GM18502 (cell line): Measurements from ENCODE around the gene MTRF1L.

Experiments used
- ATAC-seq: cut with Tn5 transposase; IDR thresholded peaks from one replicate; pipeline ENCODE4 v1.9.1; 2021; ENCODE audit warnings: mild to moderate bottlenecking; ENCODE audit not compliant: unreplicated experiment, poor library complexity

MTRF1L gene, protein sequence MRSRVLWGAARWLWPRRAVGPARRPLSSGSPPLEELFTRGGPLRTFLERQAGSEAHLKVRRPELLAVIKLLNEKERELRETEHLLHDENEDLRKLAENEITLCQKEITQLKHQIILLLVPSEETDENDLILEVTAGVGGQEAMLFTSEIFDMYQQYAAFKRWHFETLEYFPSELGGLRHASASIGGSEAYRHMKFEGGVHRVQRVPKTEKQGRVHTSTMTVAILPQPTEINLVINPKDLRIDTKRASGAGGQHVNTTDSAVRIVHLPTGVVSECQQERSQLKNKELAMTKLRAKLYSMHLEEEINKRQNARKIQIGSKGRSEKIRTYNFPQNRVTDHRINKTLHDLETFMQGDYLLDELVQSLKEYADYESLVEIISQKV

DNA sequence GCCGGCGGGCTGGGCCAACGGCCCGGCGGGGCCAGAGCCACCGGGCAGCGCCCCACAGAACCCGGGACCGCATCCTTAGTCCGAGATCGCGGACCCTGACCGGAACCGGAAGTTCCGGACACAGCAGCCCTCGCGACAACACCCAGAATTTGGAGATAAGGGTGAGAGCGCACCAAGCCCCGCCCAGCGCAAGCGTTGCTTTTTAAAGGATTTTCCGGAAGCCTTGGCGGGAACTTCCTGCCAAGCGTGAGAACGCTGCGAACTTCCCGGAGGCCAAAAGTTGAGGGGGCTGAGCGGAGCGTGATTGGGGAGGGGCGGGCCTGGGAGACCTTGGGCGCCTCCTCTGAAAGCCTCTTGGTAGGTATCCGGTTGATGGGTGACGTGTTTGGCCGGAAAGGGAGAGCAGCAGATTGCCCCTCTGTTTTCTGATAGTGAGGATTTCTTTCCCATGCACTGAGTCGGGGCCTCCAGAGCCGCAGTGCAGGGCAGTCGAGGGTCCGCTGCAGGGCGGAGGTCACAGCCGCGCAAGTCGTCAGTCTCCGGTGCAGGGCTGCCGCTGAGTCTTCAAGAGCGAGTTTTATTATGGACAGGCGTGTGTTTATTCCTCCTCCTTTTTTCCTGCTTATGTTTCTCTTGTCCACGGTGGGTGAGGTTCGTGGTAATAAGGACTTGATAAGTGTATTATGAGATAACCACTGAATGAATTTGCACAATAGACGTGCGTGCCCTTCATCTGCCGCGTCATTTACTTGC, at the start of gene MTRF1L:
Gene MTRF1L, minus strand, starts transcription at position 97 of the 753 bp plus-strand sequence. Its CDS starts 24 bp downstream, at position 73.
- ATAC-seq = peak; percentile 92

DNA sequence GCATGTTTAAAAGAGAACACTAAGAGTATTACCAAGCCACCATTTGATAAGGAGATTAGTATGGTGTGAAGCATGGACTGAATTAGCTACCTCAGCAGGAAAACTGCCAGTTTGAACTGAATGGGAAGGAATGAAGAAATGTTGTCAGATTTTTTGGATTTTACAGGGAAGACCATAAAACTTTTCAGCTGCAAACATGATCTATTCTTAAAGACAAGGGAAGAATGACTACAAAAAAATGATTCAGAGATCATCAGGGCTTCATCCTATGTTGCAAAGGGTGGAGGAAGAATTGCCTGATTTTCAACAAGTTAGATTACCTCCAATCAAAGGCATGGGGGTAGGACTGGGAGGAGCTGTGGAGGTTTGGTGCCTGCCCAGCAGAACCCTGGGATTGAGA, 49.3 kb upstream of the MTRF1L start:
- no peak for ATAC-seq

DNA sequence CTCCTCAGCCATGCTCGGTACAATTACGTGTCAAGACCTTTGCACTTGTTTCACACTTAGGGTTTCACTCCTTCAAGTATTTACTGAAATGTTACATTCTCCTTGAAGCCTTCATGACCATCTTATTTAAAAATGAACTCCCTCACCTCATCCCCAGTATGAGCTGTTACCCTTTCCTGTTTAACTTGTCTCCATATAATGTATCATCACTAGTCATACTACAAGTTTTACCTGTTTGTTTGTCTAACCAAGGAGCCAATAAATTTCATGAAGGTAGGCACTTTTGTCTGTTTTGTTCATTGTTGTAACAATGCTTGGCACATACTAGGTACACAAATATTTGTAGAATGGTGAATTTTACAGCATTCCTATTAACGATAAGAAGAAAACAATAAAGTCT, 46.1 kb upstream of the MTRF1L start:
- ATAC-seq = no peak

DNA sequence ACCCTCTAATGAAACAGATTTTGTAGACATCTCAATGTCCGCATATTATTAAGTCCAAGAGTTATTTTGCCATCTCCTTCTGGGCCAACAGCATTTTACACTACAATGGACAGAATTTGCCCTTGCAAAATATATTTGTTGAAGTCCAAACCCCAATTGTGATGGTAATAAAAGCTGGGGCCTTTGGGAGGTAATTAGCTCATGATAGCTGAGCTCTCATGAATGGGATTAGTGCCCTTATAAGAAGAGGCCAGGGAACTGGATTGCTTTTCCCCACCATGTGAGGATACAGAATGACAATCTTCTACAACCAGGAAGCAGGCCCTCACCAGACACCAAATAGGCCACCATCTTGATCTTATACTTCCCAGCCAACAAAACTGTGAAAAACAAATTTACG, 44.9 kb upstream of the MTRF1L start:
- no peak for ATAC-seq

DNA sequence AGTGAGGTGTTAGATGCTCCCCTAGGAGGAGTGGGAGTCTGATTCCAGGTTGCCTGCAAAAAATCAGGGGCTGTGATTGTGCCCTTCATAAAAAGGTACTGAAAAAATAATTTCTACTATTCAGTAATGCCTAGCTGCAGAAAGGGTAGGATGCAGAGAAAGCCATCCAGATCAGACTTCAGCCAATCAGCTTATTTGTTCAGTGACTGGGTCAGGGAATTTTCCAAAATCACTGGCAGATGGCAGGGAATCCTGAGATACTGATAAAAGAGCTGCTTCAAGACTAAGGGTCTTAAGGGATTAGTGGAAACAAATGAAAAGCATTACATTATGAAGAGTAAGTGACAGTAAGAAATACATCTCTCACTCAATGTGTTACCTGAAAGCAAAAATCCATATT, 42.8 kb upstream of the MTRF1L start:
- ATAC-seq = no peak

DNA sequence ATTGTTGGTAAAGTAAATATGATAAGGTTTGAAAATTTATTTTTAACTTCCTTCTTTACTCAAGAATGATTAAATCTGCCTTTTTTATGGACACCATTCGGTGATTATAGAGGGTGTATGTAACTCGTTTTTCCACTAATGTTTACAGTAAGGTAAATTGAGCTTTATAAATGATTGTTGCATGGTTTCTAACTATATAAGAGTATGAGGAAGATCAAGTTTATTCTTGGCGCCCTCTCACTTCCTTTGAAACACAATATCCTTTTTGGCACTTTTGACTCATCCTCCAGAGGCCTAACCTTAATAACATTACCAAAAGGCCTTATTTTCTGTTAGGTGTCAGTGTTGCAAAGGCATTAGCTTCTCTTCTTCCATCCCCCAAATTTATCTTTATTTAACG, 41.8 kb upstream of the MTRF1L start:
- ATAC-seq = no peak

DNA sequence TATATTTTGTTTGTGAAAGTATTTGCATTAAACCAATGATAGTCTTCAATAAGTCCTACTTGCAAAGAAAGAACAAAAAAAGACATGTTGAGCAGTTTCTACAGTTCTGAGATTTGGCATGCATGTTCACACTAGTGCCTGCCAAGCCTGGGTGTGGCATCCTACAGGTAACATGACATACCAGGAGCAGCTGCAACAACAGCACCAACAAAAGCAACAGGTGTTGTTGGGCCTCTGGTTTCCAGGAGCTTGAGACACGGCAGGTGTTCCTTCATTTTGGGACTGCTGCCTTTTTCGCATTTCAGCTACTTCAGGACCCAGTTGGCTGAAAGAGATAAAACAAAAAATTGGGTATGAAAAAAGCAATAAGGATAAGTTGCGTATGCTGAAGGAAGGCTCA, 41.2 kb upstream of the MTRF1L start:
- ATAC-seq = no peak

DNA sequence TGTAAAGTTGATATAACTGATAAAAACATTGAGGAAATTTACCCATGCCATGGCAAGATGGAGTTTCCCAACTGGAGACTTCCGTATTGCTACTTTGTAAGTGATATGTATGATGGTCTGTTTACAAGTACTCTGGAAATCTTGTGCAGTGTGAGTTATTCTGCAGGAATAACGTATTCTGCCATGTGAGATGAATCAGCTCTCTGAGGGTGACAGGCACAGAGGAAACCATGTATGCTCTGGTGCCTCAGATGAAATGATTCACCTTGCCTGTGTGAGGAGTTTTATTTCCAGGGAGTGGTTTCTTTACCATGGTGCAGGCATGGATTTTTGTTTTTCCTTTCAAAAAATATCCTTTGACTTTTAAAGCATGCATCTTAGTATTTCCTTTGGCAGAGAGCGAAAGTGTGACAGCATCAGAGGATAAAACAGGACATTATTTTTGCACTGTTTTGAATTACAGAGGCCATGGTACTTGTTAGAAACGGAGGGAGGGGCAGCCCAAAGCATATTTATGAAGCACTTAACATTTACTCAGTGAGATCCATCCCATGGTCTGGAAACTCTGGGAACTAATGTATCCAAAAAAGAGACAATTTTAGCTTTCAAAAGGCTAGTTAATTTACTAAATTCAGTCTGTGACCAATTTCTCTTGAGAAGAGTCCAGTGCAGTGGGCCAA, 36.0 kb upstream of the MTRF1L start:
- ATAC-seq = no peak

DNA sequence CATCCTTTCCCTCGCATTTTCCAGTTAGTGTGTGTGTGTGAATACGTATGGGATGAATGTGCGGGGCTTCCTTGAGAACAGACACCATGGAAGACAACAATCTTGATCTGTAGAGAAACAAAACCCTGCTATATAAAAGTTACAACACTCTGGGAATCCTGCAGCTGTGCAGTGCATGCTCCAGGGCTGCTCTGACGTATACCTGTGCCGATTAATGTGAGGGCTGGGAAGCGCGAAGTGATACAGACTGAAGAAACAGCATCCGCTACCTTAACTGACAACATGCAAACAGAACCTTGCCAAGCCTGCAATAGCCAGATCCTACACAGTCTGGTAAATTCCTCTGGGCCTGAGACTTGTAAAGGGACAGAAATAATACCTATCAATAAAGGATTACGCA, 31.6 kb upstream of the MTRF1L start:
- ATAC-seq = no peak

DNA sequence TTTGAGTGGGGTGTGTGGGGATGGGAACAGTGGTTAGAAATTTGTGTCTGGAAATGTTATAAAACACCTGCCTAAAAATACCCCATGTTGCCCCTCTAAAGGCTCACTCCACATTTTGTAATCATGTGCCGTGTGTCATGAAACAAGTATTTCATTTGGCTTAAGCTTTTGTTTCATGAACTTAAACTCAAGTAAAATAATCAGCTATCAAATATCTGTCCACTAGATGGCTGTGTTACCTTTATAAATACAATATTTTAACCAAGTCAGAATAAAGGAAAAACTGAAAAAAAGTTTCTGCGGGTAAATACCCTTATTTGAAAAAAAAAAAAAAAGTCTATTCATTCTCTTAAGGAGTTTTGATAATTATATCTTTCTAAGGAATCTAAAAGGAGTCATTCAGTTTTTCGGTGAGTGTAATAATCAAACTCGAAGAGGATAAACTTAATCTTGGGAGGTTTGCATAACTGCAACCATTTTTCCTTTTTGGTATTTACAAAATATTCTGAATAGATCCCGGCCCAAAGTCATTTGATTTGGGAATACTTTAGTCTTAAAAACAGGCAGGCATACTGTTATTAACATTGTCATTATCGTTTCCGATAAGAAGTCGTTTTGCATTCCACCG, 29.9 kb upstream of the MTRF1L start:
- ATAC-seq = no peak

DNA sequence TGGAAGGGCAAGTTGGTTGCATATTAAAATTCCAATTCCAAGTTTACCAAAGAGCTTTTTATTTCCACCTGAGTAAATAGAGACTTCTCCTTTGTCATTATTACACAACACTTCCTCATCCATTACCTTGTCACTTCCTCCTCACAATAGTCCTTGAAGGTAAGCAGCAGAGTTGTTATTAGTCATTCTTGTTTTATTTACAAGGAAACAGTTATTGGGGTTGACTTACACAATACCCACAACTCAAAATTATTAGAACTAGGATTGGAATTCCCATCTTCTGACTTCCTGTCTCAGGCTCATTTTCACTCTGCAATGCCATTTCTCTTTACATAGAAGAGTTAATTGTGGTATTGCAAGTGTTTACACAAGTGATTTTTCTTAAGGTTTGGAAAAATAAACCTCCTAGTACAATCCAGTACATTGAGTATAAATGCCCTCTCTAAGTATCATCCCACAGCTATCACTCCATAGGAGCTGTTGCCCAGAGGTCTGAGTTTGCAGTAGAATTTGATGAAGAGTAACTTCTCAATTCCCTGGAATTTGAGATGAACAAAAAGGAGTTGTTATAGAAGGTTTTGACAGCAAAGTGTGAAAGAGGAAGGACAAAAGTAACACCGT, 28.9 kb upstream of the MTRF1L start:
- no peak for ATAC-seq

DNA sequence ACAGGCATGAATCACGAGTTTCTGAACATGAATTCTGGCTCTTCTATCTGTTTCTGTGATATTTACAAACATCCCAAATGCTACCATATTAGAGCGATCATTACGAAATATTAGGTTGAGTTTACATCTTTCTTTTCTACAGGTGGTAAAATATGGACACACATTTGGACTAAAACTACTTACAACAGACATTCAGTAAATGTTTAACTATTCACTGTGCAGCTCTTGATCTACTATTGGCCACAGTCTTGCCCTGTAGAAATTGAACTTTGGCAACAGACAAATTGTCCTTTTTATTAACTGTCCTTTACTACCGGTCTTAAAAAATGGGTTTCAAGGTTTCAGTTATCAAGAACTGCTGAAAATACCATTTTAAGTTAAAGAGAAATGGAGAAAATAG, 26.5 kb upstream of the MTRF1L start:
- no peak for ATAC-seq

DNA sequence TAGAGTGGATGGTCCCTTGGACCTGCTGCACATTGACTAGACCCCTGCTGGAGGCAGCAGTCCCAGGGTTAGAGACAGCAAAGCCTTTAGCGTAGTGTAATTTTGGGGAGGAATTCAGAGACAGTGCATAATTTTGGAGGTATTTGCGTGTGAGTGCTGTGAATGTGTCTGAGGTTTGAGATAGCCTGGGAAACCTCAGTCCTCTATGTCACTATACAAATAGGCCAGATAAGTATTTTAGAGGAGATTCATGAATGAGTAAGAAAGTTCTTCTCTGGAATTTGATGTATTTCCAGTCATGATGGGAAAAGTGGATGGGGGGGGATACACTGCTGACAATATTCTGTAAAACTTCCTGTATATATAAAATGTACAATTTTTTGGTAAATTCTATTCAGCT, 25.8 kb upstream of the MTRF1L start:
- no peak for ATAC-seq

DNA sequence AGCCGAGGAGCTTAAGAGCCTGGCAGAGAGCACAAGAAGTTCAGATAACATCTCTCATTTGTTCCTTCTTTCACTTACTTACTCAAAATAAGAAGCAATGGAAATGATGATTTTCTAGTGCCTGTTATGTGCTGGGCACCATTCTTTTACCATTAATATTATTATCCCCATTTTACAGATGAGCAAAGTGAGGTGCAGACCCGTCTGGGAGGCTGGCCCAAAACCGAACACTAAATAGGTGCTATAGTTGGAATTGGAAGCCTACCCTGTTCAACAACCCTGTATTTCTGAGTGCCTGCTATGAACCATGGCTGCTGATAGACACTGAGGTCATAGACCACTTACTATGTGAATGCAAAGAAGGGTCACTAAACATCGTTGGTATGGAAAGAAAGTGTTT, 25.0 kb upstream of the MTRF1L start:
- no peak for ATAC-seq

DNA sequence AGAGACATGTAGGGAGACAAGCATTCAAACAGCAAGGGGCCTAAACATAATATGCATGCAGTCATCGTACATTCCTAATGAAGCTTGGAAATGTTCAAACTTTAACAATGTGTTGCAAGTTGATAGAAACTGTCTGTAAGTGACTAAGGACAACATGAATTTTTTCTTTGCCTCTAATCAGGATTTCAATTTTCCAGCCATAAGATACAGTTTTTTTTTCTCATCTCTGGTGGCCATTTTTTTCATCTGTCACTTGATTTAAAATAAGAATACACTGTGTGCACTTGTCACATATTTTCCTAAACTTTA, 22.2 kb upstream of the MTRF1L start:
- no peak for ATAC-seq

DNA sequence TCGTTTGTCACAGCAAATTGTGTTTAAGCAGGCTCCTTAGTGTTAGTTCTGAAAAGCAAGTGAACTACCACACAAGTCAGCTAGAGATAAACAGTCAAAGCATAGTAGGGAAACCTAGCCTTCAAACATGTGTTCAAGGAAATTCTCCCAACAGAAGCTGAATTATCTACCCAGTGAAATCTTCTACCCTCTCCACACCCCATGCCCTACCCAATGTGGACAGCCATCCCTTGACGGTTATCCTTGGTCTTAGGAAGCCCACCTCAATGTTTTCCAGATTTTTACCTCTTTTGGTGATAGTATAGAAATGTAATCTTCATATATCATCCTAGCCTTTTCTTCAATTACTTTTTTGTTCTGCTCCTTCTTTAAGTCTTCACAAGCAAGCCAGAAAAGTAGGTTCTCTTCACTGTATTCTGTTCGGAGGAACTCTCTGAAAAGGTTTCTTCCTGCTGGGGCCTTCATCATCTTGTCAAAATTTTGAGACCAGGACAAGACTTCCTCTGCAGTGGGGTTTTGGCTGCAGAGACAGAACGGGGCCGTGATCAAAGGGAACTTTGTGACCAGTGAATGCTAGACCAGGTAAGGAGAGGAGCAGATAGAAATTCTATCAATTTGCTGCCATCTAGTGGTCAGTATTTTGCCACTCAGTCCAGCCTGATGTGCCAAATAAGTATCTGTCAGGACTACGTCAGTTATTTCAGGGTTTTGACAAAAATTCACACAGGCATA, 21.6 kb upstream of the MTRF1L start:
- ATAC-seq = peak; percentile 99

DNA sequence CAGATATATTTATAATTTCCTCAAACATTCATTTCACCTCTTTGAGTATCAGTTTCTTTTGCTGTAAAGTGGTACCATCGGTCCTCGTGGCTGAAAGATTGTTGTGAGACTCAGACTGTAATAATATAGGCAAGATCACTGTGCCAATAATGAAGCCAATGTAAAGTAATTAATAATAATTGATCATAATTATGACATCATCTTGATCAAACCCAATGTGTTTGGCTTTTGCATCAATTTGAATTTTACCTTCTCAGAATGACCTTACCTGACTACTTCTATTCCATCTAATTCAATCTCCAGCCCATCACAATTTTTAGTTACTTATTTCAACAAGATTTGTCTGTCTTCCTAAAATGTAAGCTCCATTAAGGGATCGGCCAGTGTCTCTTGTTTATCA, 15.8 kb upstream of the MTRF1L start:
- ATAC-seq = no peak

DNA sequence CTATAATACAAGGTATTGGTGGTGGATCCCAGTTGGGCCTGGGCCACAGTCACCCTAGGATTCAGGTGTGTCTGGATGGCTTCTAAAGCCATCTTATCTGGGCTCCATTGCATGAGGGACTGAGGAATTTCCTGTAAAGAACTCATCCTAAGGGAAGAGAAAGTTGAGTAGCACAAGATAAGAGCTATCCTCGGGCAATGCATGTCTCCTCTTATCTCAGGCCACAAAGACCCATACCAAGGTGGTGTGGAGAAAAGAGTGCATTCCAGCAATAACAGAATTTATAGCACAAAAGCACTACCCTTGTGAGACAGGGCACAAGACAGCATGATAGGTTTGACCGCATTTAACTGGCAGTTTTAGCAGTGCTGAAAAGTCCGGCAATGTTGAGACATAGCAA, 14.3 kb upstream of the MTRF1L start:
- no peak for ATAC-seq

DNA sequence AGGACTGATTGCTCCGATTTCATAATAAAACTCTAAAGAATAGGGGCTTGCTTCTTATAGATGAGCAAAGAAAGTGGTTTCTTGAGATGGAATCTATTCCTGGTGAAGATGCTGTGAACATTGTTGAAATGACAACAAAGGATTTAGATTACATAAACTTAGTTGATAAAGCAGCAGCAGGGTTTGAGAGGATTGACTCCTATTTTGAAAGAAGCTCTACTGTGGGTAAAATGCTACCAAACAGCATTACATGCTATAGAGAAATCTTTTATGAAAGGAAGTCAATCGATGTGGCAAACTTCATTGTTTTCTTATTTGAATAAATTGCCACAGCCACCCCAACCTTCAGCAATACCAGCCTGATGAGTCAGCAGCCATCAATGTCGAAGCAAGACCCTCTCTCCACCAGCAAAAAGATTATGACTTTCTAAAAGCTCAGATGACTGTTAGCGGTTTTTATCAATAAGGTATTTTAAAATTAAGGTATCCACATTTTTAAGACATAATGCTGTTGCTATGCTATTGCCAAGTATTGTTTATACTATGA, 12.7 kb upstream of the MTRF1L start:
- no peak for ATAC-seq

DNA sequence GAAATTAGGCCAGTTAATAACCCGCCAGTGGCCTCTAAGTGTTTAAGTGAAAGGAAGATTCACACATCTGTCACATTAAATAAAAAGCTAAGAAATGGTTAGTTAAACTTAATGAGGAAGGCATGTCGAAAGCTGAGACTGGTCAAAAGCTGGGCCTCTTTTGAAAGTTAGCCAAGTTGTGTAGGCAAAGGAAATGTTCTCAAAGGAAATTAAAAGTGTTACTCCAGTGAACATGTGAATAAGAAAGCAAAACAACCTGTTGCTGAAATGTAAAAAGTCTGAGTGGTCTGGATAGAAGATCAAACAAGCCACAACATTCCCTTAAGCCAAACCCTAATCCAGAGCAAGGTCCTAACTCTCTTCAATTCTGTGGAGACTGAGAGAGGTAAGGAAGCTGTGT, 10.9 kb upstream of the MTRF1L start:
- ATAC-seq = no peak
